Esophagus muscularis mucosa (tissue), 4 donors: ENCODE measurements around the gene HSPB6.

Experiments used
- EP300 ChIP-seq: sonication (generic); formaldehyde crosslinking; IDR thresholded peaks from one replicate; pipeline ENCODE4 v1.6.1; 2017; ENCODE audit warnings: antibody characterized with exemption
- POLR2A ChIP-seq: fragments of 450-650 bp; IDR thresholded peaks from one replicate; pipeline ENCODE4 v1.6.1; 2017; ENCODE audit warnings: antibody characterized with exemption, moderate library complexity, mild to moderate bottlenecking, low read depth
- TF ChIP-seq, protein P1 (sequence below), 3 experiments: fragments of 200-600 bp in 2 of 3; fragments of 450-650 bp in 1 of 3; sonication (generic) in 2 of 3; IDR thresholded peaks; one replicate each; pipeline ENCODE4 v1.5.1; 2017 to 2019; ENCODE audit warnings: antibody characterized with exemption in 3 of 3, mild to moderate bottlenecking in 2 of 3, moderate library complexity in 1 of 3

DNA sequence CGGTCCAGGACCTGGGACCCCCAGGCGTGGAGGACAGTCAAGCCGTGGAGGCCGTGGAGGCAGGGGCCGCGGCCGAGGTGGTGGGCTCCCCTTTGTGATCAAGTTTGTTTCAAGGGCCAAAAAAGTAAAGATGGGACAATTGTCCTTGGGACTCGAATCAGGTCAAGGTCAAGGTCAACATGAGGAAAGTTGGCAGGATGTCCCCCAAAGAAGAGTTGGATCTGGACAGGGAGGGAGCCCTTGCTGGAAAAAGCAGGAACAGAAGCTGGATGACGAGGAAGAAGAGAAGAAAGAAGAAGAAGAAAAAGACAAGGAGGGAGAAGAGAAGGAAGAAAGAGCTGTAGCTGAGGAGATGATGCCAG, 36.7 kb downstream of the HSPB6 start:
- TF ChIP-seq, protein P1, sequence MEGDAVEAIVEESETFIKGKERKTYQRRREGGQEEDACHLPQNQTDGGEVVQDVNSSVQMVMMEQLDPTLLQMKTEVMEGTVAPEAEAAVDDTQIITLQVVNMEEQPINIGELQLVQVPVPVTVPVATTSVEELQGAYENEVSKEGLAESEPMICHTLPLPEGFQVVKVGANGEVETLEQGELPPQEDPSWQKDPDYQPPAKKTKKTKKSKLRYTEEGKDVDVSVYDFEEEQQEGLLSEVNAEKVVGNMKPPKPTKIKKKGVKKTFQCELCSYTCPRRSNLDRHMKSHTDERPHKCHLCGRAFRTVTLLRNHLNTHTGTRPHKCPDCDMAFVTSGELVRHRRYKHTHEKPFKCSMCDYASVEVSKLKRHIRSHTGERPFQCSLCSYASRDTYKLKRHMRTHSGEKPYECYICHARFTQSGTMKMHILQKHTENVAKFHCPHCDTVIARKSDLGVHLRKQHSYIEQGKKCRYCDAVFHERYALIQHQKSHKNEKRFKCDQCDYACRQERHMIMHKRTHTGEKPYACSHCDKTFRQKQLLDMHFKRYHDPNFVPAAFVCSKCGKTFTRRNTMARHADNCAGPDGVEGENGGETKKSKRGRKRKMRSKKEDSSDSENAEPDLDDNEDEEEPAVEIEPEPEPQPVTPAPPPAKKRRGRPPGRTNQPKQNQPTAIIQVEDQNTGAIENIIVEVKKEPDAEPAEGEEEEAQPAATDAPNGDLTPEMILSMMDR (IDR thresholded peaks at IDR 0.05) = no peak
- TF ChIP-seq POLR2A (no peak), EP300 (no peak)
